ENCODE data around the gene ZBTB8A. TPM values are rescaled to one million over a fixed set of nuclear protein-coding genes. Genes with fewer than 3 reads are reported as not detected.
"Not testable (repeated sequence)": the region's sequence is repeated elsewhere in the genome, so short reads cannot be mapped to it uniquely, and the experiment has no call there.

ZBTB8A gene
- total RNA-seq, 1 donor from 2014 or later: 8.4 TPM

DNA sequence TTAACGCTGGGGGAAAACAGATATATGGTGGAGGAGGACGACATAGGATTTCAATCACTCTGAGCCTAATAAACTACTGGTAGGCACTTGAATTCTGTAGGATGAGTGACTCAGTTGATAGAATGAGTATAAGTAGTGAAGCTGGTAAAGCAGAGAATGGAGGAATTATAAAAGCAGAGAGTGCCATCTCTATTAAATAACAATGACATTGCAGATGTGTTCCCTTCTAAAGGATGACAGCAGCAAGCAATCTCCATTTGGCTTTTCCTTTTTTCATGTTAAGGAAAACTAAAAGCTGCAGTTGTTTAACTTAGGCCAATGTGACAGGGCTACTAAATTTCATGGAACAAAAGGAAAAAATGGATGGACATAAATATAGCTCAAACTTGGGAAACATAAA is 93.6 kb downstream of the ZBTB8A start:
- Histone ChIP-seq H3K4me1 (no peaks in the 10 kb centered on the region), H3K9me3 (no peaks in the 10 kb centered on the region), H3K27me3 (ENCODE audit: low read depth) (no peaks in the 10 kb centered on the region), H3K36me3 (peaks cover 61% of the 10 kb centered on the region), H3K27ac (no peak overlapping the region), H3K4me3 (no peak overlapping the region)
- intact Hi-C loops (cut with DNase I): no loop called here
- TF ChIP-seq, protein P1, sequence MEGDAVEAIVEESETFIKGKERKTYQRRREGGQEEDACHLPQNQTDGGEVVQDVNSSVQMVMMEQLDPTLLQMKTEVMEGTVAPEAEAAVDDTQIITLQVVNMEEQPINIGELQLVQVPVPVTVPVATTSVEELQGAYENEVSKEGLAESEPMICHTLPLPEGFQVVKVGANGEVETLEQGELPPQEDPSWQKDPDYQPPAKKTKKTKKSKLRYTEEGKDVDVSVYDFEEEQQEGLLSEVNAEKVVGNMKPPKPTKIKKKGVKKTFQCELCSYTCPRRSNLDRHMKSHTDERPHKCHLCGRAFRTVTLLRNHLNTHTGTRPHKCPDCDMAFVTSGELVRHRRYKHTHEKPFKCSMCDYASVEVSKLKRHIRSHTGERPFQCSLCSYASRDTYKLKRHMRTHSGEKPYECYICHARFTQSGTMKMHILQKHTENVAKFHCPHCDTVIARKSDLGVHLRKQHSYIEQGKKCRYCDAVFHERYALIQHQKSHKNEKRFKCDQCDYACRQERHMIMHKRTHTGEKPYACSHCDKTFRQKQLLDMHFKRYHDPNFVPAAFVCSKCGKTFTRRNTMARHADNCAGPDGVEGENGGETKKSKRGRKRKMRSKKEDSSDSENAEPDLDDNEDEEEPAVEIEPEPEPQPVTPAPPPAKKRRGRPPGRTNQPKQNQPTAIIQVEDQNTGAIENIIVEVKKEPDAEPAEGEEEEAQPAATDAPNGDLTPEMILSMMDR (IDR thresholded peaks at IDR 0.05): no peak
- DNase-seq (no peak), ATAC-seq (no peak)

DNA sequence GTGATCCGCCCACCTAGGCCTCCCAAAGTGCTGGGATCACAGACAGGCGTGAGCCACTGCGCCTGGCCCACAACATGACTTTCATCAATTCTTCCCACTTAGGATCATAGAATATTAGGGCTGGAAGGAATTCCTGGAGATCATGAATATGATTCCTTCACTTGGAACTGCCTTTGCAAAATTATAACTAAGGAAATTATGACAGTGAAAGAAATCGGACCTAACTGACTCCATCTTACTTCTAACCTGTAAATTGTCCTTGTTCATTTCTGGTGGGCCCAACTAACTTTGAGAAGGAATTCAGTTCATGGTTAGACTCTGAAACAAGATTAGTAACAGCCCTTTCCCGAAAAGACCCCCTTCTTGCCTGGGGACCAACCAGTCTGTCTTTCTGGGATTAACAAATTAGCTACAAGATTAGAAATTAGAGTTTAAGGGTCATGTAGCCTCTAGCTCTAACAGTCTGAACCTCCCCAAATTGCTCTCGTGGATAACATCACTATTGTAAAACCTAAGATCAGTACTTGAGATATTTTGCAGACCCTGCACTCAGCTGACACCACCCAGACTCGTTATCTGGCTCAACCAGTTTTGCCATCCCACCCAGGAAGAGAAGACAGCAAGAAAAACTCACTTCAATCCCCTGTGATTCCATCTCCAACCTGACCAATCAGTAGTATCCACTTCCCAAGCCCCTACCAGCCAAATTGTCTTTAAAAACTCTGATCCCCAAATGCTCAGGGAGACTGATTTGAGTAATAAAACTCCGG is 96.5 kb downstream of the ZBTB8A start:
- H3K9me3 ChIP-seq: no peaks in the 10 kb centered on the region
- H3K27me3 ChIP-seq (ENCODE audit: low read depth): no peaks in the 10 kb centered on the region
- no peak overlapping the region for H3K27ac ChIP-seq
- no peak for ATAC-seq
- no peak overlapping the region for H3K4me3 ChIP-seq
- TF ChIP-seq, protein P1 (IDR thresholded peaks at IDR 0.05): no peak
- peaks cover 47% of the 10 kb centered on the region for H3K36me3 ChIP-seq
- DNase-seq: no peak
- intact Hi-C loops (cut with DNase I): no loop called here
- no peaks in the 10 kb centered on the region for H3K4me1 ChIP-seq

DNA sequence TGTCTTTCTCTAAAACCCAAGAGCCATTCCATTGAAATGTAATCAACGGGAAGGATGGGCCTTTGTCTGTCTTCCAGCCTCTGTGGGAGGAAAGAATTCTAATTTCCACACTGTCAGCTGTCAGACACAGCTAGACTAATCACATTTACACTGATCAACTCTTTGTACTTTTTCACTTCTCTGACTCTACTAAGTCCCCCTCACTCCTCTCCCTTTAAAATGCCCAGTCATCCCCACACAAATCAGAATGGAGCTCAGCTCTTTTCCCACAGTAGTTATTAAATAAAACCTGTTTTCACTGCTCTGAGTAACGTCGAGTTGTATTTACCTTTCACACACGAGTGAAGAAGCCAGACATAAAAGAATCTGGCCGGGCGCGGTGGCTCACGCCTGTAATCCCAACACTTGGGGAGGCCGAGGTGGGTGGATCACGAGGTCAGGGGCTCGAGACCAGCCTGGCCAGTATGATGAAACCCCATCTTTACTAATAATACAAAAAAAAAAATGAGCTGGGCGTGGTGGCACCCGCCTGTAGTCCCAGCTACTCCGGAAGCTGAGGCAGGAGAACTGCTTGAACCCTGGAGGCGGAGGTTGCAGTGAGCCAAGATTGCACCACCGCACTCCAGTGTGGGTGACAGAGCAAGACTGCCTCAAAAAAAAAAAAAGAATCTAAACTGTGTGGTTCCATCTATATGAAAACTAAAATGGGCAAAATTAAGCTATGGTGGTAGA is 97.9 kb downstream of the ZBTB8A start:
- peak; percentile 75 to 82 for ATAC-seq

DNA sequence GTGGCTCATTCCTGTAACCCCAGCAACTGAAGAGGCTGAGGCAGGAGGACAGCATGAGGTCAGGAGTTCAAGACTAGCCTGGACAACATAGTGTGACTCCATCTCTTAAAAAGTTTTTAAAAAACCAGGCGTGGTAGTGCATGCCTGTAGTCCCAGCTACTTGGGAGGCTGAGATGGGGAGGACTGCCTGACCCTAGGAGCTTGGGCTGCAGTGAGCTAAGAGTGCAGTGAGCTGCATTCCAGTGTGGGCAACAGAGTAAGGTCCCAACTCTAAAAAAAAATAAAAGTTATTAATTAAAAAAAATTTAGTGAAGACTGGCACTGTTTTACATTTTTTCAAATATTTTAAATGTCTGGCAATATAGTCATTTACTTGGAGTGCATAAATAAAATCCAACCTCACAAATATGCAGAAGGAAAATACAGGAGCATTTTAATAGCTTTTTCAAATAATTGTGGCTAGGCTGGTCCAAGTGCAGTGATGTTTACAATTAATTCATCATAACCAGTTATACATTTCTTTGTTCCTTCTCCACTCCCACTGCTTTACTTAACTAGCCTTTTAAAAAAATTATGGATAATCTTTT is 100.4 kb downstream of the ZBTB8A start:
- peaks cover 11% of the 10 kb centered on the region for H3K36me3 ChIP-seq
- H3K4me3 ChIP-seq: no peak overlapping the region
- H3K27ac ChIP-seq: no peak overlapping the region
- no peak for ATAC-seq
- intact Hi-C loops (cut with DNase I): no loop called here
- H3K27me3 ChIP-seq (ENCODE audit: low read depth): no peaks in the 10 kb centered on the region
- DNase-seq: no peak
- no peaks in the 10 kb centered on the region for H3K4me1 ChIP-seq
- TF ChIP-seq, protein P1 (IDR thresholded peaks at IDR 0.05): no peak
- H3K9me3 ChIP-seq: no peaks in the 10 kb centered on the region

More for the DNA sequence above, 97.9 kb downstream of the ZBTB8A start:
- Histone ChIP-seq H3K27ac (no peak overlapping the region), H3K27me3 (ENCODE audit: low read depth) (no peaks in the 10 kb centered on the region), H3K4me3 (no peak overlapping the region), H3K4me1 (no peaks in the 10 kb centered on the region), H3K36me3 (peaks cover 36% of the 10 kb centered on the region), H3K9me3 (no peaks in the 10 kb centered on the region)
- TF ChIP-seq, protein P1 (IDR thresholded peaks at IDR 0.05): no peak
- DNase-seq: peak; percentile 79
- intact Hi-C loops (cut with DNase I): no loop called here

DNA sequence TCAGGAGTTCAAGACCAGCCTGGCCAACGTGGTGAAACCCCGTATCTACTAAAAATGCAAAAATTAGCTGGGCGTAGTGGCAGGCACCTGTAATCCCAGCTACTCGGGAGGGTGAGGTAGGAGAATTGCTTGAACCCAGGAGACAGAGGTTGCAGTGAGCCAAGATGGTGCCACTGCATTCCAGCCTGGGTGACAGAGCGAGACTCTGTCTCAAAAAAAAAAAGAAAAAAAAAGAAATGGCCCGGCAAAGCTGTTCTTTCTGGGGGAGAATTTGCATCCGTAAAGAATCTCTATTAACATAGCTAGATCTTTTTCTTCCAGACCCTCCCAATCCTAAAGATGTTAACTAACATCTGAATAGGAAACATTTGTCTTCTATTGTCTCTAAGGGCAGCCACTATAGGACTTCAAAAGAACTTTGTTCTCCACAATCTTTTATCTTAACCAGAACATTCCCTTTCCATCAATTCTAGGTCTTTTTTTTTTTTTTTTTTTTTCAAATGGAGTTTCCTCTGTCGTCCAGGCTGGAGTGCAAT is 103.1 kb downstream of the ZBTB8A start:
- H3K4me1 ChIP-seq; ATAC-seq; intact Hi-C loops (cut with DNase I); H3K27ac ChIP-seq; H3K27me3 ChIP-seq (ENCODE audit: low read depth); H3K9me3 ChIP-seq; H3K4me3 ChIP-seq; DNase-seq: not testable (repeated sequence)
- H3K36me3 ChIP-seq: peaks cover 20% of the 10 kb centered on the region
